ENCODE measurements around the gene KRT1.

- TF ChIP-seq EZH2 (IDR thresholded peaks at IDR 0.05; ENCODE audit: borderline replicate concordance, insufficient read depth, low read length, poor library complexity, severe bottlenecking) (no peak), CTCF (IDR thresholded peaks at IDR 0.05; ENCODE audit: poor library complexity, severe bottlenecking) (no peak), SMC3 (conservative IDR thresholded peaks at IDR 0.05; ENCODE audit: poor library complexity) (no peak), POLR2AphosphoS5 (IDR thresholded peaks at IDR 0.05) (no peak)
These were observed 42.5 kb upstream of the KRT1 start for GRCh38 chr12:52722680-52723079.

Measured in neural cell (in vitro differentiated cells).